SK-N-SH treated with all-trans-retinoic acid at 6 μM for 48 hours (cell line): ENCODE measurements around the gene CYP27C1.
"Not testable (repeated sequence)": the region's sequence is repeated elsewhere in the genome, so short reads cannot be mapped to it uniquely, and the experiment has no call there.

Experiments used
- ATAC-seq: fragments of 200-7000 bp; cut with Tn5 transposase; 3 replicates; pipeline ENCODE4 v1.9.1; 2020; ENCODE audit warnings: mild to moderate bottlenecking, moderate library complexity
- ARNTL ChIP-seq: fragments of 450-650 bp; formaldehyde crosslinking; IDR thresholded peaks from 2 replicates; pipeline ENCODE4 v1.5.0; 2020; ENCODE audit warnings: low read depth, mild to moderate bottlenecking, moderate library complexity, borderline replicate concordance
- BACH2 ChIP-seq: fragments of 250-450 bp; sonication (Bioruptor Pico); IDR thresholded peaks from 2 replicates; pipeline ENCODE4 v1.9.0; 2021; ENCODE audit warnings: mild to moderate bottlenecking, borderline replicate concordance
- CREB5 ChIP-seq: fragments of 250-450 bp; sonication (Bioruptor Pico); IDR thresholded peaks from 2 replicates; pipeline ENCODE4 v1.5.1; 2020; ENCODE audit warnings: low read depth, mild to moderate bottlenecking, moderate library complexity
- ESRRG ChIP-seq: fragments of 250-450 bp; sonication (Bioruptor Pico); IDR thresholded peaks from 2 replicates; pipeline ENCODE4 v1.6.1; 2021; ENCODE audit warnings: mild to moderate bottlenecking
- GLIS3 ChIP-seq: fragments of 250-450 bp; sonication (Bioruptor Pico); IDR thresholded peaks from 2 replicates; pipeline ENCODE4 v1.5.0; 2020; ENCODE audit warnings: mild to moderate bottlenecking, moderate library complexity
- ISL1 ChIP-seq: fragments of 250-450 bp; sonication (Bioruptor Pico); IDR thresholded peaks from 2 replicates; pipeline ENCODE4 v2.1.2; 2022; ENCODE audit warnings: mild to moderate bottlenecking, moderate library complexity
- OSR1 ChIP-seq: fragments of 250-450 bp; sonication (Bioruptor Pico); IDR thresholded peaks from 2 replicates; pipeline ENCODE4 v1.8.0; 2022; ENCODE audit warnings: moderate library complexity, mild to moderate bottlenecking, inconsistent platforms
- PPARA ChIP-seq: fragments of 250-450 bp; sonication (Bioruptor Pico); IDR thresholded peaks from 2 replicates; pipeline ENCODE4 v1.5.0; 2020; ENCODE audit warnings: mild to moderate bottlenecking, borderline replicate concordance
- RARB ChIP-seq: fragments of 250-450 bp; sonication (Bioruptor Pico); IDR thresholded peaks from 2 replicates; pipeline ENCODE4 v1.8.0; 2021; ENCODE audit warnings: mild to moderate bottlenecking, moderate library complexity
- SNAI2 ChIP-seq: fragments of 250-450 bp; sonication (Bioruptor Pico); IDR thresholded peaks from 2 replicates; pipeline ENCODE4 v1.5.0; 2020; ENCODE audit warnings: mild to moderate bottlenecking, moderate library complexity
- TCF4 ChIP-seq: fragments of 250-450 bp; sonication (Bioruptor Pico); IDR thresholded peaks from 2 replicates; pipeline ENCODE4 v1.8.0; 2021; ENCODE audit warnings: mild to moderate bottlenecking, moderate library complexity, borderline replicate concordance
- TOX ChIP-seq: fragments of 250-450 bp; sonication (Bioruptor Pico); IDR thresholded peaks from 2 replicates; pipeline ENCODE4 v1.8.0; 2021; ENCODE audit warnings: mild to moderate bottlenecking, moderate library complexity, borderline replicate concordance
- TSHZ2 ChIP-seq: fragments of 250-450 bp; sonication (Bioruptor Pico); IDR thresholded peaks from 2 replicates; pipeline ENCODE4 v1.5.0; 2020; ENCODE audit warnings: mild to moderate bottlenecking, moderate library complexity
- ZC3H10 ChIP-seq: fragments of 250-450 bp; sonication (Bioruptor Pico); IDR thresholded peaks from 2 replicates; pipeline ENCODE4 v1.5.1; 2021; ENCODE audit warnings: mild to moderate bottlenecking, moderate library complexity
- ZFP3 ChIP-seq: fragments of 250-450 bp; sonication (Bioruptor Pico); IDR thresholded peaks from 2 replicates; pipeline ENCODE4 v1.5.0; 2020; ENCODE audit warnings: mild to moderate bottlenecking, moderate library complexity
- ZFP30 ChIP-seq: fragments of 450-650 bp; formaldehyde crosslinking; IDR thresholded peaks from 2 replicates; pipeline ENCODE4 v1.5.0; 2022; ENCODE audit warnings: mild to moderate bottlenecking, moderate library complexity
- ZNF70 ChIP-seq: fragments of 450-650 bp; formaldehyde crosslinking; IDR thresholded peaks from 2 replicates; pipeline ENCODE4 v1.5.0; 2020; ENCODE audit warnings: mild to moderate bottlenecking, moderate library complexity
- ZNF8 ChIP-seq: fragments of 450-650 bp; formaldehyde crosslinking; IDR thresholded peaks from 2 replicates; pipeline ENCODE4 v1.5.0; 2020; ENCODE audit warnings: mild to moderate bottlenecking, moderate library complexity
- TF ChIP-seq, protein P1 (sequence below): fragments of 250-450 bp; sonication (Bioruptor Pico); IDR thresholded peaks from 2 replicates; pipeline ENCODE4 v1.8.0; 2020; ENCODE audit warnings: mild to moderate bottlenecking, moderate library complexity, borderline replicate concordance

The CYP27C1 gene

DNA sequence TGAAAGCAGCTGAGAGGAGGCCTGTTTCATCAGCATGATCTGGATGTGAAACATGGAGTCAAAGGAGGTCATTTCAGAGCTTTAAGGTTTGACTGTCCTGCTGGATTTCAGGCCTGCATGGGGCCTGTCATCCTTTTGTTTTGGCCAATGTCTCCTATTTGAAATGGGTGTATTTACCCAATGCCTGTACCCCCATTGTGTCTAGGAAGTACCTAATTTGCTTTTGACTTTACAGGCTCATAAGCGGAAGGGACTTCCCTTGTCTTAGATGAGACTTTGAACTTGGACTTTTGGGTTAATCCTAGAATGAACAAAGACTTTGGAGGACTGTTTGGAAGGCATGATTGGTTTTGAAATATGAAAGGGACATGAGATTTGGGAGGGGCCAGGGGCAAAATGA lies 19.3 kb upstream of the CYP27C1 start:
- TF ChIP-seq BACH2 (CRISPR knock-in tag) (no peak), PPARA (no peak), ARNTL (no peak), SNAI2 (no peak), OSR1 (CRISPR knock-in tag) (no peak), TCF4 (CRISPR knock-in tag) (no peak), ESRRG (CRISPR knock-in tag) (no peak), ZNF8 (CRISPR knock-in tag) (no peak), ZFP30 (CRISPR knock-in tag) (no peak), ZFP3 (CRISPR knock-in tag) (no peak), RARB (no peak), TSHZ2 (CRISPR knock-in tag) (no peak), ISL1 (CRISPR knock-in tag) (no peak), ZNF70 (CRISPR knock-in tag) (no peak), TOX (CRISPR knock-in tag) (no peak), GLIS3 (CRISPR knock-in tag) (no peak)
- TF ChIP-seq, protein P1, sequence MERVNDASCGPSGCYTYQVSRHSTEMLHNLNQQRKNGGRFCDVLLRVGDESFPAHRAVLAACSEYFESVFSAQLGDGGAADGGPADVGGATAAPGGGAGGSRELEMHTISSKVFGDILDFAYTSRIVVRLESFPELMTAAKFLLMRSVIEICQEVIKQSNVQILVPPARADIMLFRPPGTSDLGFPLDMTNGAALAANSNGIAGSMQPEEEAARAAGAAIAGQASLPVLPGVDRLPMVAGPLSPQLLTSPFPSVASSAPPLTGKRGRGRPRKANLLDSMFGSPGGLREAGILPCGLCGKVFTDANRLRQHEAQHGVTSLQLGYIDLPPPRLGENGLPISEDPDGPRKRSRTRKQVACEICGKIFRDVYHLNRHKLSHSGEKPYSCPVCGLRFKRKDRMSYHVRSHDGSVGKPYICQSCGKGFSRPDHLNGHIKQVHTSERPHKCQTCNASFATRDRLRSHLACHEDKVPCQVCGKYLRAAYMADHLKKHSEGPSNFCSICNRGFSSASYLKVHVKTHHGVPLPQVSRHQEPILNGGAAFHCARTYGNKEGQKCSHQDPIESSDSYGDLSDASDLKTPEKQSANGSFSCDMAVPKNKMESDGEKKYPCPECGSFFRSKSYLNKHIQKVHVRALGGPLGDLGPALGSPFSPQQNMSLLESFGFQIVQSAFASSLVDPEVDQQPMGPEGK (CRISPR knock-in tag) = no peak
- ATAC-seq = no peak

DNA sequence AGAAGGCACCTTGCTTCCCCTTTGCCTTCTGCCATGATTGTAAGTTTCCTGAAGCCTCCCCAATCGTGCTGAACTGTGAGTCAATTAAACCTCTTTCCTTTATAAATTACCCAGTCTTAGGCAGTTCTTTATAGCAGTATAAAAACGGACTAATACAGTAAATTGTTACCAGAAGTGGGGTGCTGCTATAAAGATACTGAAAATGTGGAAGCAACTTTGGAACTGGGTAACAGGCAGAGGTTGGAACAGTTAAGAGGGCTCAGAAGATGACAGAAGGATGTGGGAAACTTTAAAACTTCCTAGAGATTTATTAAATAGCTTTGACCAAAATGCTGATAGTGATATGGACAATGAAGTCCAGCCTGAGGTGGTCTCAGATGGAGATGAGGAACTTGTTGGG lies 17.7 kb upstream of the CYP27C1 start:
- not testable (repeated sequence) for ATAC-seq

GRCh38 chr2:127235082-127235702 lies 15.1 kb upstream of the CYP27C1 start:
- no peak for TF ChIP-seq GLIS3 (CRISPR knock-in tag)
- no peak for TF ChIP-seq ZFP30 (CRISPR knock-in tag)
- no peak for TF ChIP-seq BACH2 (CRISPR knock-in tag)
- no peak for TF ChIP-seq TCF4 (CRISPR knock-in tag)
- TF ChIP-seq, protein P1 (CRISPR knock-in tag) = no peak
- no peak for TF ChIP-seq ARNTL
- no peak for TF ChIP-seq ZC3H10 (CRISPR knock-in tag)

GRCh38 chr2:127233710-127234109 lies 13.6 kb upstream of the CYP27C1 start:
- ATAC-seq = no peak
- no peak for TF ChIP-seq CREB5
- no peak for TF ChIP-seq ZFP30 (CRISPR knock-in tag)
- no peak for TF ChIP-seq ZFP3 (CRISPR knock-in tag)

More at GRCh38 chr2:127235082-127235702, 15.1 kb upstream of the CYP27C1 start:
- ATAC-seq = no peak
